Activated CD8-positive, alpha-beta T cell treated with anti-CD3 and anti-CD28 coated beads, Interleukin-2, amount 10 ng/mL, durations not matched to agents 7 days and 5 days (primary cell): ENCODE data around the gene PTPRE. TPM values are rescaled to one million over a fixed set of nuclear protein-coding genes. Genes with fewer than 3 reads are reported as not detected.

Experiments used
- ATAC-seq: fragments of 150-1000 bp; cut with Tn5 transposase; one replicate; pipeline ENCODE4 v1.10.0; 2021; ENCODE audit warnings: moderate library complexity
- CTCF ChIA-PET: fragments of 350-600 bp; sonication (Branson Sonifier 250); formaldehyde crosslinking; loops from one replicate; lab custom pipeline; 2021; ENCODE audit warnings: antibody characterized with exemption; lab: Charles Lee
- POLR2A ChIA-PET: fragments of 350-600 bp; sonication (Branson Sonifier 250); formaldehyde crosslinking; loops from one replicate; lab custom pipeline; 2021; ENCODE audit warnings: antibody characterized with exemption; lab: Charles Lee
- DNase-seq: peaks from one replicate; pipeline ENCODE4 v3.0.0-alpha.2; 2020
- H3K27ac Mint-ChIP-seq: one replicate; pipeline ENCODE4 v1.8.0; 2021; ENCODE audit warnings: mild to moderate bottlenecking, mixed read lengths
- H3K27me3 Mint-ChIP-seq: one replicate; pipeline ENCODE4 v1.8.0; 2021; ENCODE audit warnings: low read depth, mixed read lengths
- H3K36me3 Mint-ChIP-seq: one replicate; pipeline ENCODE4 v1.8.0; 2021; ENCODE audit warnings: low read depth, mixed read lengths
- H3K4me1 Mint-ChIP-seq: one replicate; pipeline ENCODE4 v1.8.0; 2021; ENCODE audit warnings: low read depth, mixed read lengths
- H3K4me3 Mint-ChIP-seq: one replicate; pipeline ENCODE4 v1.8.0; 2021; ENCODE audit warnings: mild to moderate bottlenecking, mixed read lengths
- H3K9me3 Mint-ChIP-seq: one replicate; pipeline ENCODE4 v1.8.0; 2022; ENCODE audit warnings: mixed read lengths; ENCODE audit not compliant: insufficient read depth
- total RNA-seq, 2 experiments: library from RNA; stranded (reverse); gene quantifications; one replicate each; pipeline ENCODE4 v1.2.3, GENCODE V29; 2021

The PTPRE gene
- total RNA-seq, 2 experiments from 2014 or later, result 21.4 to 24.5 TPM

DNA sequence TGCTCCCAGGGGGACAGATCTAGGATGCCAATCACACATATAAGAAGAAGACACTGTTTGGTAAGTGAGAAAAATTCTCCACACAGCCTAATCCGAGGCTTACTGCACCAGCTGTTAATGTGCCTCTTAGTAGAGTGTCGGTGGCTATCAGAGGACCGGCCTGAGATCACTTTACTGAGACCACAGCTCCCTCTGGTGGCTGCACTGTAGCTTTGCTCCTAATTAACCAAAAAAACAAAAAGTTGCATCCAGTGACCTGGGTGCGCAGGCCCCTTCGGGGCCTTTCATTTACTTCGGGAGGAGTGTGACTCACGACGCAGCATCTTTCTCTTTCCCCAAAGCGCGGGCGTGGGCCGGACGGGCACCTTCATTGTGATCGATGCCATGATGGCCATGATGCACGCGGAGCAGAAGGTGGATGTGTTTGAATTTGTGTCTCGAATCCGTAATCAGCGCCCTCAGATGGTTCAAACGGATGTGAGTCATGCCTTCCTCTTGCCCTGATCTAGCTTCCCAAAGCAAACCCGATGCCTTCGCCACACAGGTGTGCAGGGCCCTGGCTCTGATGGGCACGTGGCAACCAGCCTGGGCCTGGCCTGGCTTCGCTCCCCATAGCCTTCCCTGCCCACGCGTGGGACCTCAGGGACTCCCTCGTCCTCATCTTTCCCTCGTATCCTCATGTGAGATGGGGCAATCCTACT, 162.6 kb downstream of the PTPRE start:
- ChIA-PET CTCF (interaction anchor here (0.5 to 9.1 kb wide), 43 partner anchors 9 to 835 kb away, joined by 3 to 181 read pairs (median 4); partner anchors contain the start of genes MKI67 and PTPRE), POLR2A (interaction anchor here (0.7 to 1.6 kb wide), 5 partner anchors 22 to 161 kb away, joined by 3 to 9 read pairs (median 3); no protein-coding TSS in a partner anchor)
- no peak overlapping the region for H3K4me3 Mint-ChIP-seq
- peak; percentile 43 for ATAC-seq
- no peak overlapping the region for H3K27ac Mint-ChIP-seq
- peaks cover 77% of the 10 kb centered on the region for H3K36me3 Mint-ChIP-seq
- H3K4me1 Mint-ChIP-seq, result peaks cover 50% of the 10 kb centered on the region
- DNase-seq, result peak; percentile 87
- H3K27me3 Mint-ChIP-seq, result no peaks in the 10 kb centered on the region
- no peaks in the 10 kb centered on the region for H3K9me3 Mint-ChIP-seq

DNA sequence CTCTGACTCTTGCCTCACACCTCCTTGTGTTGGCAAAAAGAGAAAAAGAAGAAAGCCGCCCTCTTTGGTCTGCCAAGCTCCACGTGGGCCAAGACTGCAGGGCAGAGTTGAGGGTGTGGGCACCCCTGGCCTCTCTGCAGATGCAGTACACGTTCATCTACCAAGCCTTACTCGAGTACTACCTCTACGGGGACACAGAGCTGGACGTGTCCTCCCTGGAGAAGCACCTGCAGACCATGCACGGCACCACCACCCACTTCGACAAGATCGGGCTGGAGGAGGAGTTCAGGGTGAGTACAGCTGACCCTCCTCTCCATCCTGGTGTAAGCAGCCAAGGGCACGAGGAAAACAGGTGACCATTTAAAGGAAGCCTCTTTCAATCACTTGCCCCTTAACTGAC, 163.3 kb downstream of the PTPRE start:
- POLR2A ChIA-PET, result interaction anchor here (1.6 kb wide), 1 partner anchor 22 kb away, joined by 9 read pairs; no protein-coding TSS in a partner anchor
- H3K9me3 Mint-ChIP-seq, result no peaks in the 10 kb centered on the region
- H3K36me3 Mint-ChIP-seq, result peaks cover 78% of the 10 kb centered on the region
- H3K27me3 Mint-ChIP-seq, result no peaks in the 10 kb centered on the region
- ATAC-seq (no peak), DNase-seq (no peak)
- CTCF ChIA-PET, result interaction anchor here (1.0 to 9.1 kb wide), 15 partner anchors 8 to 164 kb away, joined by 3 to 181 read pairs (median 8); no protein-coding TSS in a partner anchor
- H3K4me1 Mint-ChIP-seq, result peaks cover 48% of the 10 kb centered on the region
- no peak overlapping the region for H3K27ac Mint-ChIP-seq
- no peak overlapping the region for H3K4me3 Mint-ChIP-seq

DNA sequence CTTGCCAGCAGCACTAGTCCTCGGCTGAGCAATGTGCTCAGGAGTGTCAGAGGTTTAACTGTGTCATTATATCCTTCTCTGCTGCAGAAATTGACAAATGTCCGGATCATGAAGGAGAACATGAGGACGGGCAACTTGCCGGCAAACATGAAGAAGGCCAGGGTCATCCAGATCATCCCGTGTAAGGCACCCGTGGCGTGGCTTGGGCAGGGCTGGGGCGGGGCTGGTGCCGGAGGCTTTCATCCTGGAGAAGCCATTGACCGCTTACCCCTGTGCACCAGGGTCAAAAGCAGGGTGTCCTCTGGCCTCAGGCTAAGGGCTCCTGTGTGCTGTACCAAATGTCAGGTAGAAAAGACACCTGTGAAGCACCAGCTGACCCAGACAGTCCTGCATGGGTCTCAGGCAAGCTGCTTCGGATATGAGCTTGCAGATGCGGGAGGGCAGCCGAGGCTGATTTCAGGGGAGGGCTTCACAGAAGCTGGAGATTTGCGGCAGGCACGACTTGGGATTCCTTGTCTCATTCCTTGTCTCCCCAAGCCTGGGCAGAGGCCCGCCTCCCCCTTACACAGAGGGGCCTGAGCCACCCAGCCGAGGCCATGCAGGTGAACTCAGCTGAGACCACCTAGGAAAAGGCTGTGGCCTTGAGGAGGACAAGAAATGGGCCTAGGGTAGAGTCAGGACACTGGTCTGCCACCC, 164.0 kb downstream of the PTPRE start:
- DNase-seq, result no peak
- H3K27me3 Mint-ChIP-seq, result no peaks in the 10 kb centered on the region
- no peak overlapping the region for H3K27ac Mint-ChIP-seq
- peaks cover 74% of the 10 kb centered on the region for H3K36me3 Mint-ChIP-seq
- no peak overlapping the region for H3K4me3 Mint-ChIP-seq
- peaks cover 41% of the 10 kb centered on the region for H3K4me1 Mint-ChIP-seq
- no peak for ATAC-seq
- POLR2A ChIA-PET, result no interaction called here
- no peaks in the 10 kb centered on the region for H3K9me3 Mint-ChIP-seq
- CTCF ChIA-PET, result interaction anchor here (1.6 to 9.1 kb wide), 5 partner anchors 9 to 165 kb away, joined by 4 to 181 read pairs (median 11); no protein-coding TSS in a partner anchor

GRCh38 chr10:128071417-128071782, 164.5 kb downstream of the PTPRE start:
- peaks cover 36% of the 10 kb centered on the region for H3K4me1 Mint-ChIP-seq

DNA sequence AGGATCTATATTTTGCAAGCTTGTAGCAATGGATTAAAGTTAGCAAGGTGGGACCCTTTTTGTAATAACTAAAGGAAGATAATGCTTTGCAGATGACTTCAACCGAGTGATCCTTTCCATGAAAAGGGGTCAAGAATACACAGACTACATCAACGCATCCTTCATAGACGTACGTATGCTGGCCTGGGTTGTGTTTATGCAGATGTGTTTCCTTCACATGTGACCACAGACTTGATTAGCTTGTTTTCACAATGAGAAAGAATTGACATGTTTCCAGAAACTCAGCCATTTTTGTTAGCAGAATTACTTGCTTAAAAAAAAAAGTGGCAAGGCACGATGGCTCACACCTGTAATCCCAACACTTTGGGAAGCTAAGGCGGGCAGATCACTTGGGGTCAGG, 165.1 kb downstream of the PTPRE start:
- ChIA-PET POLR2A (no interaction called here), CTCF (interaction anchor here (0.8 to 9.1 kb wide), 4 partner anchors 9 to 61 kb away, joined by 3 to 181 read pairs (median 3); no protein-coding TSS in a partner anchor)
- no peaks in the 10 kb centered on the region for H3K9me3 Mint-ChIP-seq
- ATAC-seq (no peak), DNase-seq (no peak)
- peaks cover 67% of the 10 kb centered on the region for H3K36me3 Mint-ChIP-seq
- H3K27me3 Mint-ChIP-seq, result no peaks in the 10 kb centered on the region
- H3K4me1 Mint-ChIP-seq, result peaks cover 30% of the 10 kb centered on the region
- H3K4me3 Mint-ChIP-seq, result no peak overlapping the region
- H3K27ac Mint-ChIP-seq, result no peak overlapping the region

More at GRCh38 chr10:128071417-128071782, 164.5 kb downstream of the PTPRE start:
- Mint-ChIP-seq H3K27ac (no peak overlapping the region), H3K4me3 (no peak overlapping the region), H3K27me3 (no peaks in the 10 kb centered on the region), H3K36me3 (peaks cover 69% of the 10 kb centered on the region), H3K9me3 (no peaks in the 10 kb centered on the region)
- POLR2A ChIA-PET, result no interaction called here
- CTCF ChIA-PET, result interaction anchor here (1.3 to 9.1 kb wide), 3 partner anchors 37 to 165 kb away, joined by 3 to 181 read pairs (median 4); no protein-coding TSS in a partner anchor
- ATAC-seq (no peak), DNase-seq (no peak)

- no peaks in the 10 kb centered on the region for H3K9me3 Mint-ChIP-seq
- peaks cover 25% of the 10 kb centered on the region for H3K4me1 Mint-ChIP-seq
- DNase-seq, result no peak
- H3K27me3 Mint-ChIP-seq, result no peaks in the 10 kb centered on the region
- ChIA-PET CTCF (interaction anchor here (0.8 to 9.1 kb wide), 6 partner anchors 8 to 76 kb away, joined by 3 to 181 read pairs (median 3); no protein-coding TSS in a partner anchor), POLR2A (interaction anchor here (0.5 to 0.6 kb wide), 2 partner anchors 78 to 1899 kb away, joined by 3 to 4 read pairs; no protein-coding TSS in a partner anchor)
- peaks cover 58% of the 10 kb centered on the region for H3K36me3 Mint-ChIP-seq
- ATAC-seq, result no peak
- H3K27ac Mint-ChIP-seq, result peak overlapping the region; percentile 9
- no peak overlapping the region for H3K4me3 Mint-ChIP-seq
Measured at GRCh38 chr10:128072941-128073645, 166.2 kb downstream of the PTPRE start.

- H3K4me3 Mint-ChIP-seq, result no peak overlapping the region
- peaks cover 25% of the 10 kb centered on the region for H3K4me1 Mint-ChIP-seq
- no peaks in the 10 kb centered on the region for H3K9me3 Mint-ChIP-seq
- no peaks in the 10 kb centered on the region for H3K27me3 Mint-ChIP-seq
- CTCF ChIA-PET, result interaction anchor here (0.8 to 9.1 kb wide), 4 partner anchors 16 to 75 kb away, joined by 3 to 181 read pairs (median 3); no protein-coding TSS in a partner anchor
- peak overlapping the region; percentile 9 for H3K27ac Mint-ChIP-seq
- ATAC-seq (no peak), DNase-seq (no peak)
- POLR2A ChIA-PET, result interaction anchor here (0.5 to 0.7 kb wide), 2 partner anchors 83 to 1898 kb away, joined by 3 read pairs; no protein-coding TSS in a partner anchor
- peaks cover 56% of the 10 kb centered on the region for H3K36me3 Mint-ChIP-seq
Measured at GRCh38 chr10:128073890-128074289, 167.0 kb downstream of the PTPRE start.

DNA sequence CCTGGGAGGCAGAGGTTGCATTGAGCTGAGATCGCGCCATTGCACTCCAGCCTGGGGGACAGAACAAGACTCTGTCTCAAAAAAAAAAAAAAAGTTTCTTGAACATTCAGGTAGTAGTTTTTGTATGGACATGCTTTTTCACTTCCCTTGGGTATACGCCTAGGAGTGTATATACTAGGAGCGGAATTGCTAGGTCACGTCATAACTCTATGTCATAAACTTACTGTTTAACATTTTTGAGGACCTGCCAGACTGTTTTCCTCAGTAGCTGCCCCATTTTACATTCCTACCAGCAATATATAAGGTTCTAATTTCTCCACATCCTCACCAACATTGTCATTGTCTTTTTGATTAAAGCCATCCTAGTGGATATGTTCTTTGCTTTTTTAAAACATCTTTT, 167.7 kb downstream of the PTPRE start:
- ATAC-seq (no peak), DNase-seq (no peak)
- Mint-ChIP-seq H3K27me3 (no peaks in the 10 kb centered on the region), H3K27ac (no peak overlapping the region), H3K4me3 (no peak overlapping the region), H3K36me3 (peaks cover 60% of the 10 kb centered on the region), H3K4me1 (peaks cover 24% of the 10 kb centered on the region), H3K9me3 (no peaks in the 10 kb centered on the region)
- POLR2A ChIA-PET, result interaction anchor here (0.7 kb wide), 1 partner anchor 83 kb away, joined by 3 read pairs; no protein-coding TSS in a partner anchor
- CTCF ChIA-PET, result interaction anchor here (1.2 to 9.1 kb wide), 2 partner anchors 26 to 40 kb away, joined by 3 to 181 read pairs; no protein-coding TSS in a partner anchor

GRCh38 chr10:128077155-128077875, 170.4 kb downstream of the PTPRE start:
- DNase-seq (no peak), ATAC-seq (no peak)
- Mint-ChIP-seq H3K36me3 (peaks cover 48% of the 10 kb centered on the region), H3K27ac (no peak overlapping the region), H3K27me3 (no peaks in the 10 kb centered on the region), H3K9me3 (no peaks in the 10 kb centered on the region), H3K4me3 (no peak overlapping the region), H3K4me1 (peaks cover 22% of the 10 kb centered on the region)
- ChIA-PET POLR2A (no interaction called here), CTCF (interaction anchor here (0.6 to 9.1 kb wide), 7 partner anchors 14 to 74 kb away, joined by 3 to 181 read pairs (median 5); no protein-coding TSS in a partner anchor)

DNA sequence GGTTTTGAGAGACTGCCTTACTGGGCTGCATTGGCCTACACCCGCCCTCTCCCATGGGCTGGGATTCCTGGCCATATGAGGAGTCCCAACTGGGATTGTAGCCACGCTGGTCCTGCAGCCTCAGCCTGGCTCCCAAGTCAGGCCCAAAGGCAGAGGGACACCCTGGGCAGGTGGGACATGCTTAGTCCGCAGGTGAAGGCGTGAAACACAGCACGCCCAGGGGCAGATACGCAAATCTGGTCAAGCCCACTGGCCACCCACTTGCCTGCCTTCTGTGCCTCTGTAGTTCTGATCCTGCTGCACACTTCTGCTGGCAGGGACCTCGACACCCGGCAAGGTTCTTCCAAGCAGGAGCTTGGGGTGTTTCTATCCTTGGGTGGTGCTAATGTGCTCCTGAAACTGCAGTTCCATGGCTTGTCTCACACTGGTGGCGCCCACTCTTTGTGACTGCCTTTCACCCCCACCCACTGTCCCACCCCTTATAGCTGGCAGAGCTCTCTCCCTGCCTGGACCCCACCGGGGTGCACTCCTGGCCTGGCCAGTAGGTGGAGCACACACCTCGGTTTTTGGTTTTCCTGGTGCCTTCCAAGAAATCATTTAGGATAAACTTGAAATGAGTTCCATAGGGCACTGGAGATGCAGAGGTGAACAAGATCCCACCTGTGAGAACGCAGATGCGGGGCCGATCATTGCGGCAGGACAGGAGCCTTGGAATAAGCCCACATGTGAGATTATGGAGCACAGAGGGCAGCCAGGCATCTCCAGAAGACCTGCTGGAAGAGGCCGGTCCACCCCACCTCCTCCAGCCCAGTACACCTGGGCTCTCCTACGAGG, 171.4 kb downstream of the PTPRE start:
- no peak overlapping the region for H3K4me3 Mint-ChIP-seq
- ChIA-PET CTCF (interaction anchor here (0.6 to 1.9 kb wide), 16 partner anchors 9 to 115 kb away, joined by 3 to 9 read pairs (median 5); no protein-coding TSS in a partner anchor), POLR2A (interaction anchor here (0.8 kb wide), 1 partner anchor 47 kb away, joined by 3 read pairs; no protein-coding TSS in a partner anchor)
- H3K27me3 Mint-ChIP-seq, result no peaks in the 10 kb centered on the region
- H3K27ac Mint-ChIP-seq, result no peak overlapping the region
- H3K4me1 Mint-ChIP-seq, result peaks cover 14% of the 10 kb centered on the region
- no peaks in the 10 kb centered on the region for H3K9me3 Mint-ChIP-seq
- peak; percentile 80 for ATAC-seq
- DNase-seq, result peak; percentile 54
- H3K36me3 Mint-ChIP-seq, result peaks cover 39% of the 10 kb centered on the region
